ENCODE data around the gene ASZ1.

ASZ1 gene

DNA sequence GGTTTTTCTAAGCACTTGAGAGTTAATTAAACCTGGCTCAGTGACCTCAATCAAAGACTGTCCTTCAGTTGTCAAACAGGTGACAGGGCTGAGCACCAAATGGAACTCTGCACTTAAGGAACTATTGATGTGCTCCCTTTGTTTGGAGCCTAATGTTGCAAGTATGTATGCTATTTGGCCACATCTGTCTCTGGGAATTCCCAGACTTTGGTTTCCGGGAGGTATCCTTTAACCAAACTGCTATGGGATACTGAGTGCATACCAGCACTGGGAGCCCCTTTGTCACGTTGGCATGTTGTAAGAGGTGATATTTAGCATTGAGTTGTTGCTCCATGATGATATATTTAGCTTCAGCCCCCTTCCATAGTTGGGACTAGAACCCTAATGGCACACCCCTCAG is 25.2 kb downstream of the ASZ1 start:
- no peak for DNase-seq (ENCODE audit: low read depth in 2 of 3, low spot score in 2 of 3)

DNA sequence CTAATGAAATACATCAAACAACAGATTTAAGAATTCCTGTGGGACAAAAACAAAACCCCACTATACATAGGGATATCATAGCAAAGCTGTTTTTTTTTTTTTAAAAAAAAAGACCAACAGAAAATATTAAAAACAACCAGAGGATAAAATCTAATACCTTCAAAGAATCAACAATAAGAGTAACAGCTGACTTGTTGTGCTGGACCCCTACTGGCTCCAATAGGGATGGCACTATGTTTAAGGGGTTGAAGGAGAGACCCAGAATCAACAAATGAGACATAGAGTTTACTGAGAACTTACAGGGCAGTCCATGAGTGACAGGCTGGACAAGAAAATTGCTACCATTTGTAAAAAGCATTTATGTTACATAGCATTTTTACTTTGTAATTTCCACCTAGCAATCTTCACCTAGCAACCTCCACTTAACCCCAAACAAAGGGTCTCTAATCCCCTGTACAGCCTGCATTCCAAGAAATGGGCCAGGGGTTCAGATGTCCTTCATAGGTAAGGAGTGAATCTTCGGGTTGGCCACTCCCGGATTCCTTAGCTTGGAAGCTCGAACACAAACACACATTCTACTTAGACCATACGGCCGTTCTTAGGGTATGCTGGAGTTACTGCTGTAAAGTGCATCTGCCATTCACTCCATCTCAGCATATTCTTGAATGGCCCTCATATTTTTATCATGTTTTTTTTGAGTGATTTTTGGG is 25.8 kb downstream of the ASZ1 start:
- DNase-seq (ENCODE audit: low read depth in 2 of 3, low spot score in 2 of 3): no peak

DNA sequence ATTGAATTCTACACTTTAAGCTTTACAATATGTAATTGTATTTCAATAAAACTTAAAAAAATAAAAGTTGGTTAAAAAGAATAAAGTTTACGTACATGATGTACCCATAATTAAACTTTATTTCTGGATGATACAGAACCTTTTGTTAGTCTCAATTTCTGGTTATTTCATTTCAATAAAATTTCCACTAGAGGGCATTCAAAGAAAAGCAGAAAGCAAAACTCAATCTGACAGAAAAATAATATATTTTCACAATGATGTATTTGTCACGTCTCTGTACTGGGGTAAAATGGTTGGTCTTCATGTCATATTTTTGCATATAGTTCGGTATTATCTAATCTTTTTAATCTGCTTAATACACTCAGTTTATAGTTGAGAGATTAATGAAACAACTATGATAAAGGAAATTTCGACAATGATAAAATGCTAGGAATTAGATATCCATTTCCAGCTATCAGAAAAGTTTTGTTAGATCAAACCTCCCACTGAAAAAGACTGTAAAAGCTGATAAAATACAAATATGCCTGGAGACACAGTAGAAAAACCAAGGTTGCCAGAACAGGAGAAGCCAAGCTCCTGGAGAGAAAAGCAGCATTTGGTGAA is 27.4 kb downstream of the ASZ1 start:
- DNase-seq (ENCODE audit: low read depth in 2 of 3, low spot score in 2 of 3): no peak

DNA sequence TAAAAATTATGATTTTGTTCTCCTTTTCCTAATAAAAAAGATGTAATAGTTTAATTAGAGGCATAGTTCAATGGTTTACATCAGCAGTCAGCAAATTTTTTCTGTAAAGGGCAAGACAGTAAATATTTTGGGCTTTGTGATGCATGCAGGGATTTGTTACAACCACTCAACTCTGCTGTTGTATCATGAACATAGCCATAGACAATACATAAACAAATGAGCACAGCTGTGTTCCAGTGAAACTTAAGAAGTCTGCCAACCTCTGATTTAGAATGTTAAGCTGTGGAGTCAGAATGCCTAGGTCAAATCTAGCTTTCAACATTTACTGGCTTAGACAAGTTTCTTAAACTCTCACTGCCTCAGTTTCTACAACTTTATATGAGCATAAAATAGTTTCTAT is 31.6 kb downstream of the ASZ1 start:
- no peak for DNase-seq (ENCODE audit: low read depth in 2 of 3, low spot score in 2 of 3)

DNA sequence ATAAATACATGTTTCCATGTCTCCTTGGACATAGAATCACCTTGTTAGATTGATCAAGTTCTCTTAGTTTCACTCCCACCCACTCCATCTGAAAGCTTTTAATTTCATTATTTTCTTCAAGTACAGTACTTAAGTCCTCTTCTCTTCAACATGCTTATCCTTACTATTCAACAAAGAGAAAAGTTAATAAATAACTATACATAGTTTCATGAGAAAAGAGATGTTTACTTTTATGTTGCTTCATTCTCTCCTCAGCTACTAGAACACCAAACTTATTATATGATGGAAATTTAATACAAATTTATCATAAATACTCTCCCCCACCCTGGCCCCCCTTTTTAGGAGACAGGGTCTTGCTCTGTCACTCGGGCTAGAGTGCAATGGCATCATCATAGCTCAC is 33.5 kb downstream of the ASZ1 start:
- DNase-seq (ENCODE audit: low read depth in 2 of 3, low spot score in 2 of 3): no peak

DNA sequence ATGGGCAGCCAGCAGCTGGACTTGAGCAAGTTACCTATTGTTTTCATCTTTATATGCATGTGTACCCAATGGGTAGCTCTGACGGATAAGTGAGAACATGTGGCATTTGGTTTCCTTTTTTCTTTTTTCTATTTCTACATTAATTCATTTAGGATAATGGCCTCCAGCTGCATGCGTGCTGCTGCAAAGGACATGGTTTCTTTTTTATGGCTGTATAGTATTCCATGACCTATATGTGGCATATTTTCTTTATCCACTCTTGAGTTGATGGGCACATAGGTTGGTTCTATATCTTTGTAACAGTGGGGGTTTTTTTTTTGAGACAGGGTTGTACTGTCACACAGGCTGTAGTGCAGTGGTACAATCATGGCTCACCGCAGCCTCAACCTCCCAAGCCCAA is 37.4 kb downstream of the ASZ1 start:
- DNase-seq (ENCODE audit: low read depth in 2 of 3, low spot score in 2 of 3): no peak

DNA sequence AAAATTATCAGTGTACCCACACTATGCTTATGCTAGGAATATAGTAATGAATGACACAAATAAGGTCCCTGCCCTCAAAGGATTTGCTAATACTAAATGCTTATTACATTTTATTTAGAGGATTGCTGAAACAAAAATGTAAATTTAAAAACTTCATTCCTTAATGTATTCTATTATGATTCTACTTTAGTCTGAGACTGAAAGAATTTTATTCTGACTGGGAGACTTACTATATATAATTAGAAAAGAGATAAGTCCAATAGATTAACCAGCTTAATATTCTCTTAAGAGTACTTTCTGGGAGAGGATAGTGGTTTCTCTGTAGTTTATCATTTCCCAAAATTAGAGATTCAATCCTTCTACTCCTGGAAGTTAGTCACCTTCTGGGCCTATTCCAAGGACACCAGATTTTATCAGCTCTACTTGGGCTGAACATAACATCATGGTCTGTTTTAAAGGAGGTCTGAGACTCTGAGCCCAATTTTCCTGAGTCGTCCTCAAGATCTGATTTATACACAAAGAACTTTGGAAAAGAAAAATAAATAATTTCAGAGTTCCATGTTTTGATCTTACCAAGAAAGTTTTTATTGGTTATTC is 41.1 kb downstream of the ASZ1 start:
- DNase-seq (ENCODE audit: low read depth in 2 of 3, low spot score in 2 of 3): no peak

DNA sequence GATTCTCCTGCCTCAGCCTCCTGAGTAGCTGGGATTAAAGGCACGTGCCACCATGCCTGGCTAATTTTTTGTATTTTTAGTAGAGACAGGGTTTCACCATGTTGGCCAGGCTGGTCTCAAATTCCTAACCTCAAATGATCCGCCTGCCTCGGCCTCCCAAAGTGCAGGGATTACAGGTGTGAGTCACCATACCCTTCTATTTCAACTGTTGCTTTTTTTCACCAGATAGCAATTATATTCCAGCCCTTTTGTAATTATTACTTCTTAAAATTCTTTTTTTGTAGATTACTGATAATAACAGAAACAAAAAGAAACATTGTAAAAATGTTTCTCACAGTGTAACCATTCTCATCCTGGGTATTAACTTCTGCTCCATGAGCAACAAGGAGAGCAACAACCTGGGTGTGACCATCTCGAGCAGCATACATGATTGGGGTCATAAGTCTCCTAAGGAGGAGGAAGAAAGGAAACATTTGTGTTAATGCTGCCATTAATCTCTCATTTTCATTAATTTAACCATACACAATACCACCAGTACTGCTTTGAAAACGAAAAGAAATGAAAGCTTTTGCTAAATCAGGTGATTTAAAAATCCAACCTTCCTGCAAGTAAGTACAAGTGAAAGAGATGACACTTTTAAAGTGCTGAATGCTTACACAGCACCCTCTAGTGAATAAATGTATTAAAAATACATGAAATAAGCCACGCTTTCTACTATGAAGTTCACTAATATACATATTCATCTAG is 41.8 kb downstream of the ASZ1 start:
- DNase-seq (ENCODE audit: low read depth in 2 of 3, low spot score in 2 of 3): no peak

DNA sequence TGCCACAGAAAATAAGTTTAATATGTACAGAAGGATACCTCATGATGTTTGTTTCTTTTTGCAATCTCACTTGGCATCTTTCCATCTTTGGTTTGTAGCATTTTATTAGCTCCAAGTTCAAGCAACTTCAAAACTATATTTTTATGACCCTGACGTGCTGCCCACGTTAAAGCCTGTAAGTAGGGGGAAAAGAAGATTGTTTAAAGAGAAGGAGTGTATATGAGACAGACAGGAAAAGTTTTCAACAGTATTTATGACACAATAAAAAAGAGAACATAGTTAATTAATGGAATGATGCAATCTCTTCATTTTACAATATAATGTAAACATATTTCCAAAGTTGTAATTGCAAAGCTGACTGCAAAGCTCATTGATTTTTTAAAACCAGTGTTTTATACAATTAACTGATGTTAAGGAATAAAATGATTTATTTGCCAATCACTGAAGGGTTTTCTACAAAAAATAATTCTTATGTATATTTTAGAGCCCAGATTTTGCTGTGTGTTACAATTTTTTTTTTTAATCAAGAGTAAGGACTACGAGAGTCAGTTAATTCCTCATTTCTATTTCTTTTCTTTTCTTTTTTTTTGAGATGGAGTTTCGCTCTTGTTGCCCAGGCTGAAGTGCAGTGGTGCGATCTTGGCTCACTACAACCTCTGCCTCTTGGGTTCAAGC is 42.5 kb downstream of the ASZ1 start:
- no peak for DNase-seq (ENCODE audit: low read depth in 2 of 3, low spot score in 2 of 3)

DNA sequence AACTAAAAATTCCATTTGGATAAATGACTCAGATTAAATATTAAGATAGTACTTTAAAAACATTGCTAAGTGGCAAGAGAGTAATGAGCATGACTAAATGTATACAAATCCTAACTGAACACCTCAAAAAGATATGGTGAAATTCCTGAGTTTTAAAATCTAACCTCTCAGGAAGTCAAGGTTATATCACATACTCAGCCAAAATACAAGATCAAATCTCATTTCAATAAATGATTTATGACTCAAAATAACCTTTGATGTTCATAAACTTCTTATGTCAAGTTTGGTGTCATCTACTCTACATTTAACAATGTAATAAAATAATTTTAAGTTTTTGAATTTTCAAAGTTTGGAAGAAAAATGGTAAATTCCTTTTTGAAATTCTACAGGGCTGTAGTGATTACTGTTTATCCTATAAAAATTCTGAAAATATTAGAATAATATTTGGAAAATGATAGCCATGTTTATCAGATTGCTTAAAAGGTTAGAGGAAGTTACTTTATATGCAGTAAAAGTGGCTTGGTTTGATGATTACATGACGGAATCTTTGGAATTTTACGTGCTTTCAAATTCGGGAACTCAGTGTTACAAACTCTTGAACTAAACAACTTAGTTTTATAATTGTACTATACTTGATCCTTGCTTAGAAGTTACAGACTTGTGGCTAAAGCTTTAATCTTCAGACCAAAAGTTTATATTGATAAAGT is 43.7 kb downstream of the ASZ1 start:
- DNase-seq (ENCODE audit: low read depth in 2 of 3, low spot score in 2 of 3): no peak

DNA sequence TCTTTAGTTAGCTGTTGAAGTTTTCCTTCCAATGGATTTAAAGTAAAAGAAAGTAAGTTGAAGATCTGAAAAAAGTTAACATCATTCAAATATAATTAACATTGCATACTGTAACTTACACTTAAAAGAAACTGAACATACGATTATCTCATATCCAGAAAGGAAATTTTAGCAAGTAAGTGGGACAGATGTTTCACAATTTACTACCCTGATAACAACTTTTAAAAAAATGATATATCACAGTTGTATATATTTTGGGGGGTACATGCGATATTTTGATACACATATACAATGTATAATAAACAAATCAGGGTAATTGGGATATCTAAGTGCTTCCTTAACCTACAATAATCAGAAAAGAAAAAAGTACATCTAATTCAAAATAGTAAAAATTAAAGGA is 44.2 kb downstream of the ASZ1 start:
- no peak for DNase-seq (ENCODE audit: low read depth in 2 of 3, low spot score in 2 of 3)

DNA sequence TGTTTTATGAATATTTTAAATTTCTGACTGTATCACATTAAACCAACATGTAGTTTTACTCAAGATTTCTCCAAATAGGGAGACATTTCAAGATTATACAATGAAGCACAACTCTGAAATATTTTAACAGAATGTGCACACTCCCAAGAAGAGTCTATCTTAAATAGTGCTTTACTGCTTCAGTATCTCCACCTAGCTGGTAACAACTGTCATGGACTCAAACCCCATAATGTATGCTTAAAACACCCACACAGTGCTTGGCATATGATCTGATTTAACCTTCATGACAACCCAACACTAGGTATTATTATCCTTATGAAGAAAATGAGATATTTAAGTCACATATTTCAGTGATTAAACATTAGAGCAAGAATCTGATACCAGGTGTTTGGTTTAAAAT is 45.9 kb downstream of the ASZ1 start:
- DNase-seq (ENCODE audit: low read depth in 2 of 3, low spot score in 2 of 3): no peak

DNA sequence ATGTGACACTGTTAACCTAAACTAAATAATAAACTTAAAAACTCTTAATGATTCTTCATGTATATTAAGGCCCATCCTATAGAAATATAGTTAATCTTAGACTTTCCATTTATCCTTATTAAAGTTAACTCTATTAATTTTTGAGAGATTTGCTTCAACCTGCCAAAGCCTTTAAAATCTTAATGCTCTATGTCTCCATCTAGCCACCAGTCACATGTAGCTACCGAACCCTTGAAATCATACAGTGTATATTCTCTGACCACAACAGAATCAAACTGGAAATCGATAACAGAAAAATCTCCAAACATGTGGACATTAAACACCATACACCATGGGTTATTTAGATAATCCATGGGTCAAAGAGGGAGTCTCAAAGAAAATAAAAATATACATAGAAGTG is 51.9 kb downstream of the ASZ1 start:
- no peak for DNase-seq (ENCODE audit: low read depth in 2 of 3, low spot score in 2 of 3)

DNA sequence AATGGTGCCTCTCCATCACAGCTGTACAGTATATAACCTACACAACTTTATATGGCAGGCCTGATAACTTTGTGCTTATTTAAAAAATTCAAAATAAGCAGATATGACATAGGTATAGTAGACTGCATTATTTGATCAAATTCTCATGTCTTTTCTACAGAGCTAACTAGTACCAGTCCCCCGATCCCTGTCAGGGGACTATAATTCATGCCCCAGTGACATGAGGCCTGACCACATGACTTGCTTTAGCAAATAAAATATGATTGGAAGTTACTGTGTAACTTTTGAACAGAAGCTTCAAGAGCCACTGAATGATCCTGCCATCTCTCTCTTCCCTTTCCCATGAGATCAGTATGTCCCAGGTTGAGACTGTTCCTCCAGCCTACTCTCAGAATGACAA is 55.2 kb downstream of the ASZ1 start:
- DNase-seq (ENCODE audit: low read depth in 2 of 3, low spot score in 2 of 3): no peak

DNA sequence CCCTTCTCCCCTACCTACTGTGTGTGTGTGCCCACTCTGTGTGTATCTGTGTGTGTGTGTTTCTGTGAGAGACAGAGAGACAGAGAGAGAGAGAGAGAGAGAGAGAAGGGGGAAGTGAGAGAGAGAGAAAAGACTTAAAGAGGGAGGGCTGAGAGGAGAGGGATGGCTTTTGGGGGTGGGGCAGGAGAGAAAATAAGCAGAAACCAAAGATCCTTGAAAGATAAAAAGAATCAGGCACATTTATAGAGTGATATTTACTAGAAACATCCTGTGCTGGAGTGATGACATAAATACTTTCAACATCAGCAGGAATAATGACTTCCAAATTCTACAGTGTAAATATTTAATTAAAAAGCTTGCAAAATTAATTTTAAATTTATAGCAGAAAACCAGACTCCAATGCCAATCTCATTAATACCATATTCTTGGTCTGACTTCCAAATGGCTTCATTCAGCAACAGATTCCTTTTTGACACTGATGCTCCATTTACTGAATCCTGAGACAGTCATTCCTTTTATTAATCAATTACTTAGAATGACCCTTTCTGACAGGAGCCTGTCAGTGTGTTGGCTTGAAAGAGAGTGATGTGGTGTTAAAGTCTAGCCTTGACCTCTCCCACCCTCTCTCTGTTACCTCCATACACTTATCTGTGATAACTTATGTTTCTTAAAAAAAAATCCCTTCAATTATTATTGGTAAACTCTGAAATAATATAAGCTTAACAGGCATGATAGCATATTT is 62.8 kb downstream of the ASZ1 start:
- DNase-seq (ENCODE audit: low read depth in 2 of 3, low spot score in 2 of 3): no peak

DNA sequence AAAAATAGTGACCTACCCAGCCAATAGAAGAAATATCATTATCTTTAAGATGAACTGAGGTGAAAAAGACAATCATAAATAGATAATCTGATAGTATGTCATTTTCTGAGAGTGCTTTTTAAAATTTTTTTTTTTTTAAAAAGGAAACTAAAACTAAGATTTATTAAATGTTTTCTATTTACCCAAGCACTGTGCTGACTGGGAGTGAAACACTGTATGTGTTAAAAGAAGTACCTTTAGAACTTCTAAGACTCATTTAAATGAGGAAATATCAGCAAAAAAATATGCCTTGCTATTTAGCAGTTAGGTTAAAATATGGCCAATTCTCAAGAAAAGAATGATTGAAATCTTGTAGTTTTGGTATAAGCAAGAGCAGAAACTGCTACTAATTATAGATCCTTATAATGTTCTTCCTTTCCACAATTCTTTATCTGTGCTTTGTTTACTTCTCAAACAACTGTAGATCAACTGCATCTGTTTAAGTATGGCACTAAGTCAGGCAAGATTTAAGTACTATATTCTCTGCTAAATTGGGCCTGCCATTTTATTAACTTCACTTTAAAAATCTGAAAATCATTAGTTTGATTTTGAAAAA is 64.9 kb downstream of the ASZ1 start:
- no peak for DNase-seq (ENCODE audit: low read depth in 2 of 3, low spot score in 2 of 3)

DNA sequence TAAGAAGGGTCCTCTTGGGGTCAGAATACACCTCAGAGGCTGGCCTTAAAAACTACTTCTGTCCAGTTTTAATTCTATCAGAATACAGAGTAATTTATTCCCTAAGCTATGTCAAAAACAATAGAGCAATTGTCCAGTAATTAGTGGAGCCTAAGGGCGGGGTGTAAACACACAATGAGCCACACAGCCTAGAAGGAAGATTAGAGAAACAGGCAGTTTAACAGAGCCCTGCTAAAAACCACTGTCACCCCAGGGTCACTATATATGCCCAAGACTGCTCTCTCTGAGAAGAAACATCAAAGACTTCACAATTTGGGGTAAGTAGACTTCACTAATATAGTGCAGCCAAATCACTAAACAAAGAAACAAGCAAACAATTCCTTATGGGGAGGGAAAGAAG is 77.3 kb downstream of the ASZ1 start:
- DNase-seq (ENCODE audit: low read depth in 2 of 3, low spot score in 2 of 3): no peak

DNA sequence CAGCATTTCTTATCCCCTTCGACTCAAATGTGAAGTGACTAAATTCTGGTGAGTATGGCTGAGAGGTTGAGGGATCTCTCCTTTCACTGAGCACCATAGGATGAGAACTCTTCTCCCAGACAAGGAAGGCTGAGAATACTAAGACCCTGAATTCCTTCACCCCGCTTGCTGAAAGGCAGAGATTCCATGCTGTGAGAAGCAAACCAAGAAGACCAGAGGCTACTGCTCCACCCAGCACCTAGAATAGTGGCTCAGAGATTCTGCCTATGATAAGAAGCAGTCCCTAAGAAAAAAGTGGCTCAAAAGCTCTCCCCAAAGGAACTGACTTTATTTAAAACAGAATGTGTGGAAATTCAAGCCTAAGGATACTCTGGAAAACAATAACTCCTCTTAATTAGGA is 77.7 kb downstream of the ASZ1 start:
- DNase-seq (ENCODE audit: low read depth in 2 of 3, low spot score in 2 of 3): no peak

DNA sequence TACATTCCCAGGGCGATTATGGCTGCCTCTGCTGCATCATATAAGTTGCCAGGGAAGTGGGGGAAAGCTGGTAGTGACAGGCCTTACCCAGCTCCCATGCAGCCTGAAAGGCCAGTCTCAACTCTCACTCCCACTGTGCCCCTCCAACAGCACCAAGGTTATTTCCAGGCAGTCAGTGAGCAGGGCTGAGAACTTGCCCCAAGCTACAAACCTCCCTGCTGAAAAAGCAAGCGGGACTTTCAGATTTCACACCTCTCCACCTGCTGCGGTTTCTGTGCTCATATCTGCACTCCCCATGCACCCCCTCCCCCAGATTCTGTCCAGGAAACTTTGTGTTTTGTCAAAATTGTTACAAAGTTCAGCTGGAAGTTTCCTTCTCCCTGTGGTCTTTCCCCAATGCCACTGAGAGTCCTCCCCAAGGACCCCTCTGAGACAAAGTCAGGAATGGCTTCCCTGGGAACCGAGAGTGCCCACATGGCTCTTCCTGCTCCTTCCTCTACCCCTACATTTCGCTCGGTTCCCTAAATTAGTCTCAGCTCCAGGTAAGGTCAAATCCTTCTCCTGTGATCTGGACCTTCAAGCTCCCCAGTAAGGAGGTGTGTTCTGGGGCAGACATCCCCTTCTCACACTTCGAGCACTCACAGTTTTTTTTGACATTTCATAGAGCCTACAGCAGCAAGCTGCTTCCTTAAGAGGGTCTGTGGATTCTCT is 79.2 kb downstream of the ASZ1 start:
- no peak for DNase-seq (ENCODE audit: low read depth in 2 of 3, low spot score in 2 of 3)

Data from activated CD8-positive, alpha-beta memory T cell treated with anti-CD3 and anti-CD28 coated beads for 48 hours (primary cell).